Measurements from ENCODE around the gene PDS5A.

PDS5A gene

DNA sequence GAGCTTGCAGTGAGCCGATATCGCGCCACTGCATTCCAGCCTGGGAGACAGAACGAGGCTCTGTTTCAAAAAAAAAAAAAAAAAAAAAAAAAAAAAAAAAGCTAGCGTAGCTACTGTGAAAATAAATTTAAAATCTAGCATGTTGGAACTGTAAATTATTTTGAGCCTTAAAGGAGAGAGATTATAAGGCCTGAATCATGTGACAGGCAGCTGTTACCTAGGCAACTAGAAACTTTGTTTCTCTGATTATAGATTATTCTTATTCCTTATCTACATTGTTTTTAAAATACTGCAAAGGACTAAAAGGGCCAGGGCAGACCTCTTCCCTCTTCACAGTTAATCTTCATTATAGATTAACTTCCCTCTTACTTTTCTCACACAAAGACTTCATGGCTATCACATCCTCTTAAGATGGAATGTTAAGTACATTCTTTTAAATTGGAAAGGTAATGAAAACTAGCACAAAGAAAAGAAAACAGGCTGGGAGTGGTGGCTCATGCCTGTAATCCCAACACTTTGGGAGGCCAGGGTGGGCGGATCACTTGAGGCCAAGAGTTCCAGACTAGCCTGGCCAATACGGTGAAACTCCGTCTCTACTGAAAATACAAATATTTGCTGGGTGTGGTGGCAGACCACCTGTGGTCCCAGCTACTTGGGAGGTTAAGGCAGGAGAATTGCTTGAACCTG, 21.1 kb upstream of the PDS5A start:
- no peak for TF ChIP-seq SIN3A (IDR thresholded peaks at IDR 0.05; ENCODE audit: borderline replicate concordance, insufficient read depth, low read length)
- TF ChIP-seq FOXP2 (optimal IDR thresholded peaks at IDR 0.05; ENCODE audit: borderline replicate concordance, extremely low read depth, extremely low read length, insufficient read depth): no peak

DNA sequence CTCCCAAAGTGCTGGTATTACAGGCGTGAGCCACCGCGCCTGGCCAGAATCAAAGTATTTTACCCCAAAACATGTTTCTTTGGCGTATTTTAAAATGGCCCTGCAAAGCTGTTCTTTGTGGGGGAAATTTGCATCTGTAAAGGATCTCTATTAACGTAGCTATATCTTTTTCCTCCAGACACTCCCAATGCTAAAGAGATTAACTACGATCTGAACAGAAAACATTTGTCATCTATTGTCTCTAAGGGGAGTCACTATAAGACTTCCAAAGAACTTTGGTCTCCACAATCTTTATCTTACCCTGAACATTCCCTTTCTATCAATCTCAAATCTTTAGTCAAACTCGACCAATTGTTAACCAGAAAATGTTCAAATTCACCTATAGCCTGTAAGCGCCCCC, 19.1 kb upstream of the PDS5A start:
- no peak for TF ChIP-seq POLR2AphosphoS5 (IDR thresholded peaks at IDR 0.05; ENCODE audit: low read depth, low read length)
- no peak for TF ChIP-seq FOXP2 (optimal IDR thresholded peaks at IDR 0.05; ENCODE audit: borderline replicate concordance, extremely low read depth, extremely low read length, insufficient read depth)
- no peak for TF ChIP-seq SIN3A (IDR thresholded peaks at IDR 0.05; ENCODE audit: borderline replicate concordance, insufficient read depth, low read length)
- no peak for TF ChIP-seq TAF1 (IDR thresholded peaks at IDR 0.05; ENCODE audit: borderline replicate concordance, insufficient read depth, low read length)
- TF ChIP-seq, protein P1, sequence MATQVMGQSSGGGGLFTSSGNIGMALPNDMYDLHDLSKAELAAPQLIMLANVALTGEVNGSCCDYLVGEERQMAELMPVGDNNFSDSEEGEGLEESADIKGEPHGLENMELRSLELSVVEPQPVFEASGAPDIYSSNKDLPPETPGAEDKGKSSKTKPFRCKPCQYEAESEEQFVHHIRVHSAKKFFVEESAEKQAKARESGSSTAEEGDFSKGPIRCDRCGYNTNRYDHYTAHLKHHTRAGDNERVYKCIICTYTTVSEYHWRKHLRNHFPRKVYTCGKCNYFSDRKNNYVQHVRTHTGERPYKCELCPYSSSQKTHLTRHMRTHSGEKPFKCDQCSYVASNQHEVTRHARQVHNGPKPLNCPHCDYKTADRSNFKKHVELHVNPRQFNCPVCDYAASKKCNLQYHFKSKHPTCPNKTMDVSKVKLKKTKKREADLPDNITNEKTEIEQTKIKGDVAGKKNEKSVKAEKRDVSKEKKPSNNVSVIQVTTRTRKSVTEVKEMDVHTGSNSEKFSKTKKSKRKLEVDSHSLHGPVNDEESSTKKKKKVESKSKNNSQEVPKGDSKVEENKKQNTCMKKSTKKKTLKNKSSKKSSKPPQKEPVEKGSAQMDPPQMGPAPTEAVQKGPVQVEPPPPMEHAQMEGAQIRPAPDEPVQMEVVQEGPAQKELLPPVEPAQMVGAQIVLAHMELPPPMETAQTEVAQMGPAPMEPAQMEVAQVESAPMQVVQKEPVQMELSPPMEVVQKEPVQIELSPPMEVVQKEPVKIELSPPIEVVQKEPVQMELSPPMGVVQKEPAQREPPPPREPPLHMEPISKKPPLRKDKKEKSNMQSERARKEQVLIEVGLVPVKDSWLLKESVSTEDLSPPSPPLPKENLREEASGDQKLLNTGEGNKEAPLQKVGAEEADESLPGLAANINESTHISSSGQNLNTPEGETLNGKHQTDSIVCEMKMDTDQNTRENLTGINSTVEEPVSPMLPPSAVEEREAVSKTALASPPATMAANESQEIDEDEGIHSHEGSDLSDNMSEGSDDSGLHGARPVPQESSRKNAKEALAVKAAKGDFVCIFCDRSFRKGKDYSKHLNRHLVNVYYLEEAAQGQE (IDR thresholded peaks at IDR 0.05; ENCODE audit: insufficient read depth in 1 of 2, low read depth in 2 of 2, low read length in 2 of 2): no peak

DNA sequence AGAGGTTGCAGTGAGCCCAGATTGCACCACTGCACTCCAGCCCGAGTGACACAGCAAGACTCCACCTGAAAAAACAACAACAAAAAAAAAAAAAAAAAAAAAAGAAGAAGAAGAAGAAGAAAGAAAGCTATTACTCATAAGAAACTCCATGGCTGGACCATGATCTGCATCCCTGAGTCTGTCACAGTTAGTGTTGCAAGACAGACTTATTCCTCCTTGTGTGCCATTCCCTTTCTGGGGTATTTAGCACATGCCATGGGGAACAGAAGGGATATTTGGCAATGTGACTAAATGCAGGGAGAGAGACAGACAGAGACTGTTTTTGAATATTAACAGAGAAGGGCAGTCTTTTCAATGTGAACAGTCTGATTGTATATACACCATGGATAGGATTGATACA, 16.7 kb upstream of the PDS5A start:
- TF ChIP-seq, protein P1 (IDR thresholded peaks at IDR 0.05; ENCODE audit: insufficient read depth in 1 of 2, low read depth in 2 of 2, low read length in 2 of 2): no peak
- TF ChIP-seq TAF1 (IDR thresholded peaks at IDR 0.05; ENCODE audit: borderline replicate concordance, insufficient read depth, low read length) (no peak), FOXP2 (optimal IDR thresholded peaks at IDR 0.05; ENCODE audit: borderline replicate concordance, extremely low read depth, extremely low read length, insufficient read depth) (no peak), POLR2AphosphoS5 (IDR thresholded peaks at IDR 0.05; ENCODE audit: low read depth, low read length) (no peak), SIN3A (IDR thresholded peaks at IDR 0.05; ENCODE audit: borderline replicate concordance, insufficient read depth, low read length) (no peak)

DNA sequence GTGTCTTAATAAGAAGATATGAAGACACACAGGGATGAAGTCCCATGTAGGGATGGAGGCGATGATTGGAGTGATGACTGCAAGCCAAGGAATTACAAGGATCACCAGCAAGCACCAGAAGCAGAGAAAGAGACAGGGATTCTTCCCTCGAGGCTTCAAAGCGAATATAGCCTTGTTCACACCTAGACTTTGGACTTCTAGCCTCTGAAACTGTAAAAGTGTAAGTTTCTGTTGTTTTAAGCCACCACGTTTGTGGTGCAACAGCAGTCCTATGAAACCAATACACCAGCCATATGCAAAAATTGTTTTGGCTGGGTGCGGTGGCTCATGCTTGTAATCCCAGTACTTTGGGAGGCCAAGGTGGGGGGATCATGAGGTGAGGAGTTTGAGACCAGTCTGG, 9.8 kb upstream of the PDS5A start:
- no peak for TF ChIP-seq TAF1 (IDR thresholded peaks at IDR 0.05; ENCODE audit: borderline replicate concordance, insufficient read depth, low read length)
- no peak for TF ChIP-seq FOXP2 (optimal IDR thresholded peaks at IDR 0.05; ENCODE audit: borderline replicate concordance, extremely low read depth, extremely low read length, insufficient read depth)
- TF ChIP-seq POLR2AphosphoS5 (IDR thresholded peaks at IDR 0.05; ENCODE audit: low read depth, low read length): no peak
- TF ChIP-seq SIN3A (IDR thresholded peaks at IDR 0.05; ENCODE audit: borderline replicate concordance, insufficient read depth, low read length): no peak
- TF ChIP-seq, protein P1 (IDR thresholded peaks at IDR 0.05; ENCODE audit: insufficient read depth in 1 of 2, low read depth in 2 of 2, low read length in 2 of 2): no peak

DNA sequence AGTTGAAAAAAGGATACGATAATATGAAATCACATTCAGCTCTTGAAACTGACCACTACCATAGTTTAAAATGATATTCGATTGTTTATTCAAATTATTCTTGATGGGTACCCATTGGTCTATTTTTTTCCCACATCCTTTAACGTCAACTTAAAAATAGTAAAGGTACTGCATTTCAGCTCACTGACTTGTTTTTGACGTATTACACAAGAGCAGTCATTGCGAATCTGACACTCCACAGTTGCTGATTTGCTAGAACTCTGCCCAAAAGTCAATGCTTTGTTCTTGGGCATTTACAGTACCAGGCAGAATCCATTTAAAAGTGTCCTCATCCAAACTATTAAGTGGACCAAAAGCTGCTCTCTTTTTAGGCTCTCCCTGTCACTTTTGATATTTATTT, 1.2 kb upstream of the PDS5A start:
- TF ChIP-seq TAF1 (IDR thresholded peaks at IDR 0.05; ENCODE audit: borderline replicate concordance, insufficient read depth, low read length) (no peak), POLR2AphosphoS5 (IDR thresholded peaks at IDR 0.05; ENCODE audit: low read depth, low read length) (no peak), SIN3A (IDR thresholded peaks at IDR 0.05; ENCODE audit: borderline replicate concordance, insufficient read depth, low read length) (no peak)
- TF ChIP-seq, protein P1 (IDR thresholded peaks at IDR 0.05; ENCODE audit: insufficient read depth in 1 of 2, low read depth in 2 of 2, low read length in 2 of 2): no peak

Measured in PFSK-1 (cell line).